Mesendoderm (in vitro differentiated cells): ENCODE measurements around the gene GLI2.

Source experiments
- DNase-seq: peaks from one replicate; pipeline ENCODE4 v3.0.0; 2013
- H2AK5ac ChIP-seq: 2 replicates; pipeline ENCODE4 v1.6.1; 2013; ENCODE audit warnings: low read length, inconsistent platforms
- H2BK120ac ChIP-seq: 2 replicates; pipeline ENCODE4 v1.6.1; 2013; ENCODE audit warnings: low read depth, mild to moderate bottlenecking, low read length, moderate library complexity, mixed read lengths
- H2BK15ac ChIP-seq: replicated peaks from 2 replicates; pipeline ENCODE4 v1.6.1; 2013; ENCODE audit warnings: low read depth, mild to moderate bottlenecking, moderate library complexity
- H2BK5ac ChIP-seq: 2 replicates; pipeline ENCODE4 v1.6.1; 2013; ENCODE audit warnings: low read length, inconsistent platforms
- H3K18ac ChIP-seq: 2 replicates; pipeline ENCODE4 v1.6.1; 2013; ENCODE audit warnings: mild to moderate bottlenecking, low read length, mixed read lengths
- H3K23ac ChIP-seq: one replicate; pipeline ENCODE4 v1.6.1; 2013; ENCODE audit warnings: low read length
- H3K27ac ChIP-seq: 2 replicates; pipeline ENCODE4 v1.5.1; 2013; ENCODE audit warnings: low read depth, mild to moderate bottlenecking, inconsistent platforms, low read length, moderate library complexity
- H3K27me3 ChIP-seq: 2 replicates; pipeline ENCODE4 v1.6.1; 2013; ENCODE audit warnings: low read length, control low read depth, mild to moderate bottlenecking, inconsistent platforms; ENCODE audit not compliant: insufficient read depth, poor library complexity
- H3K36me3 ChIP-seq: 2 replicates; pipeline ENCODE4 v1.6.1; 2013; ENCODE audit warnings: low read length, inconsistent platforms; ENCODE audit not compliant: control insufficient read depth, insufficient read depth
- H3K4ac ChIP-seq: one replicate; pipeline ENCODE4 v1.6.1; 2013; ENCODE audit warnings: low read depth, mild to moderate bottlenecking, low read length, moderate library complexity
- H3K4me1 ChIP-seq: 2 replicates; pipeline ENCODE4 v1.6.1; 2013; ENCODE audit warnings: low read depth, low read length, inconsistent platforms; ENCODE audit not compliant: control insufficient read depth
- H3K4me2 ChIP-seq: 2 replicates; pipeline ENCODE4 v1.6.1; 2013; ENCODE audit warnings: low read length
- H3K4me3 ChIP-seq: 2 replicates; pipeline ENCODE4 v1.5.1; 2013; ENCODE audit warnings: mild to moderate bottlenecking, low read length
- H3K56ac ChIP-seq: one replicate; pipeline ENCODE4 v1.6.1; 2013; ENCODE audit warnings: low read length
- H3K79me1 ChIP-seq: 2 replicates; pipeline ENCODE4 v1.6.1; 2013; ENCODE audit warnings: low read length, inconsistent platforms
- H3K79me2 ChIP-seq: 2 replicates; pipeline ENCODE4 v1.6.1; 2013; ENCODE audit warnings: mild to moderate bottlenecking, low read length; ENCODE audit not compliant: control insufficient read depth, insufficient read depth
- H3K9ac ChIP-seq: 2 replicates; pipeline ENCODE4 v1.6.1; 2013; ENCODE audit warnings: low read length, inconsistent platforms
- H4K5ac ChIP-seq: one replicate; pipeline ENCODE4 v1.6.1; 2013; ENCODE audit warnings: low read length
- H4K8ac ChIP-seq: one replicate; pipeline ENCODE4 v1.6.1; 2013; ENCODE audit warnings: low read depth, mild to moderate bottlenecking, control low read depth, low read length, moderate library complexity
- WGBS: extraction: QIAGEN DNeasy Blood & Tissue Kit; methylation state at CpG from one replicate; pipeline ENCODE4 v1.1.7; 2013; ENCODE audit warnings: low lambda C conversion rate, missing lambda C conversion rate; ENCODE audit not compliant: insufficient coverage; ENCODE audit errors: extremely low coverage; 5-methylcytosine and 5-hydroxymethylcytosine counted together

The GLI2 gene

GRCh38 chr2:120736624-120737339, 1.1 kb downstream of the GLI2 start:
- H3K4me1 ChIP-seq, result peaks cover 16% of the 10 kb centered on the region
- peak; percentile 97 for DNase-seq

GRCh38 chr2:120737340-120738101, 1.9 kb downstream of the GLI2 start:
- H2BK120ac ChIP-seq, result peak overlapping the region; percentile 21
- H2AK5ac ChIP-seq, result no peak overlapping the region
- H3K4me1 ChIP-seq, result peaks cover 18% of the 10 kb centered on the region
- H3K9ac ChIP-seq, result peak overlapping the region; percentile 95
- H3K27ac ChIP-seq, result peak overlapping the region; percentile 76
- H3K79me2 ChIP-seq, result peaks cover 25% of the 10 kb centered on the region
- no peak overlapping the region for H4K8ac ChIP-seq
- H3K27me3 ChIP-seq, result no peaks in the 10 kb centered on the region
- no peak overlapping the region for H2BK15ac ChIP-seq
- H3K23ac ChIP-seq, result peak overlapping the region; percentile 6
- WGBS, result no CpG with 5 or more reads among the region's 37 CpGs
- peak overlapping the region; percentile 37 for H2BK5ac ChIP-seq
- peak overlapping the region; percentile 81 for H3K4me3 ChIP-seq
- H3K36me3 ChIP-seq, result no peaks in the 10 kb centered on the region
- H3K4me2 ChIP-seq, result peak overlapping the region; percentile 86
- H3K4ac ChIP-seq, result peak overlapping the region; percentile 83
- peaks cover 6% of the 10 kb centered on the region for H3K79me1 ChIP-seq
- H3K56ac ChIP-seq, result peak overlapping the region; percentile 99
- peak; percentile 85 for DNase-seq
- no peak overlapping the region for H4K5ac ChIP-seq
- peak overlapping the region; percentile 65 for H3K18ac ChIP-seq

More at GRCh38 chr2:120736624-120737339, 1.1 kb downstream of the GLI2 start:
- Histone ChIP-seq H4K8ac (no peak overlapping the region), H3K4ac (peak overlapping the region; percentile 83), H2BK120ac (peak overlapping the region; percentile 21), H3K4me3 (peak overlapping the region; percentile 81), H4K5ac (no peak overlapping the region), H2AK5ac (no peak overlapping the region), H3K79me1 (peaks cover 5% of the 10 kb centered on the region), H3K79me2 (peaks cover 18% of the 10 kb centered on the region), H3K9ac (peak overlapping the region; percentile 95), H3K27me3 (no peaks in the 10 kb centered on the region), H3K27ac (peak overlapping the region; percentile 76), H3K56ac (peak overlapping the region; percentile 99), H2BK5ac (peak overlapping the region; percentile 89), H3K4me2 (peak overlapping the region; percentile 86), H3K23ac (peak overlapping the region; percentile 83), H3K18ac (peak overlapping the region; percentile 91), H2BK15ac (peak overlapping the region; percentile 60), H3K36me3 (no peaks in the 10 kb centered on the region)
- no CpG with 5 or more reads among the region's 48 CpGs for WGBS

- DNase-seq, result no peak
- H2BK15ac ChIP-seq, result no peak overlapping the region
- no peaks in the 10 kb centered on the region for H3K36me3 ChIP-seq
- H3K27me3 ChIP-seq, result no peaks in the 10 kb centered on the region
- H3K4me3 ChIP-seq, result no peak overlapping the region
- H2AK5ac ChIP-seq, result no peak overlapping the region
- no peak overlapping the region for H3K23ac ChIP-seq
- H4K5ac ChIP-seq, result no peak overlapping the region
- H3K79me2 ChIP-seq, result peaks cover 29% of the 10 kb centered on the region
- H4K8ac ChIP-seq, result no peak overlapping the region
- no peak overlapping the region for H2BK5ac ChIP-seq
- H3K27ac ChIP-seq, result peak overlapping the region; percentile 76
- H3K4me2 ChIP-seq, result peak overlapping the region; percentile 86
- H3K4me1 ChIP-seq, result peaks cover 20% of the 10 kb centered on the region
- WGBS, result no CpG with 5 or more reads among the region's 7 CpGs
- H3K4ac ChIP-seq, result peak overlapping the region; percentile 83
- peak overlapping the region; percentile 62 for H3K18ac ChIP-seq
- H3K79me1 ChIP-seq, result peaks cover 10% of the 10 kb centered on the region
- peak overlapping the region; percentile 99 for H3K56ac ChIP-seq
- peak overlapping the region; percentile 95 for H3K9ac ChIP-seq
- no peak overlapping the region for H2BK120ac ChIP-seq
These were observed 2.4 kb downstream of the GLI2 start for GRCh38 chr2:120738117-120738516.

GRCh38 chr2:120738786-120739437, 3.2 kb downstream of the GLI2 start:
- peak; percentile 51 for DNase-seq
- H4K8ac ChIP-seq, result no peak overlapping the region
- H3K27ac ChIP-seq, result peak overlapping the region; percentile 51

GRCh38 chr2:120739438-120740090, 3.9 kb downstream of the GLI2 start:
- Histone ChIP-seq H3K4me1 (peaks cover 20% of the 10 kb centered on the region), H4K5ac (no peak overlapping the region)

More at GRCh38 chr2:120738786-120739437, 3.2 kb downstream of the GLI2 start:
- no peak overlapping the region for H2BK120ac ChIP-seq
- no peak overlapping the region for H3K23ac ChIP-seq
- H2BK15ac ChIP-seq, result peak overlapping the region; percentile 14
- H2AK5ac ChIP-seq, result peak overlapping the region; percentile 77
- no peaks in the 10 kb centered on the region for H3K36me3 ChIP-seq
- H3K9ac ChIP-seq, result peak overlapping the region; percentile 50
- whole genome bisulfite sequencing, result no CpG with 5 or more reads among the region's 10 CpGs
- no peak overlapping the region for H4K5ac ChIP-seq
- H3K79me2 ChIP-seq, result peaks cover 37% of the 10 kb centered on the region
- no peak overlapping the region for H2BK5ac ChIP-seq
- peak overlapping the region; percentile 61 for H3K18ac ChIP-seq
- no peak overlapping the region for H3K4me3 ChIP-seq
- H3K4ac ChIP-seq, result peak overlapping the region; percentile 46
- no peaks in the 10 kb centered on the region for H3K27me3 ChIP-seq
- peaks cover 20% of the 10 kb centered on the region for H3K4me1 ChIP-seq
- H3K56ac ChIP-seq, result peak overlapping the region; percentile 59
- peak overlapping the region; percentile 22 for H3K4me2 ChIP-seq
- peaks cover 17% of the 10 kb centered on the region for H3K79me1 ChIP-seq

More at GRCh38 chr2:120739438-120740090, 3.9 kb downstream of the GLI2 start:
- Histone ChIP-seq H2BK15ac (no peak overlapping the region), H3K79me1 (peaks cover 17% of the 10 kb centered on the region), H3K9ac (peak overlapping the region; percentile 50), H2AK5ac (peak overlapping the region; percentile 61), H2BK120ac (no peak overlapping the region), H3K27ac (peak overlapping the region; percentile 51), H4K8ac (no peak overlapping the region), H3K4ac (peak overlapping the region; percentile 5), H2BK5ac (no peak overlapping the region), H3K4me3 (no peak overlapping the region), H3K4me2 (no peak overlapping the region), H3K23ac (no peak overlapping the region), H3K79me2 (peaks cover 44% of the 10 kb centered on the region), H3K27me3 (no peaks in the 10 kb centered on the region), H3K56ac (peak overlapping the region; percentile 59), H3K18ac (peak overlapping the region; percentile 53), H3K36me3 (no peaks in the 10 kb centered on the region)
- peak; percentile 74 for DNase-seq
- WGBS, result no CpG with 5 or more reads among the region's 8 CpGs
